Osteoblast (primary cell): ENCODE measurements around the gene ANO3. TPM values are rescaled to one million over a fixed set of nuclear protein-coding genes. Genes with fewer than 3 reads are reported as not detected.

Experiments used
- DNase-seq: peaks from one replicate; pipeline ENCODE4 v3.0.0; 2011; ENCODE audit warnings: low spot score, mixed read lengths; ENCODE audit not compliant: insufficient read length; ENCODE audit errors: missing footprints
- H2AFZ ChIP-seq: 2 replicates; pipeline ENCODE4 v1.6.0; 2011; ENCODE audit warnings: mild to moderate bottlenecking, low read length
- H3K27ac ChIP-seq: 2 replicates; pipeline ENCODE4 v1.5.1; 2011; ENCODE audit warnings: mild to moderate bottlenecking, low read depth, low read length, moderate library complexity
- H3K27me3 ChIP-seq: 2 replicates; pipeline ENCODE4 v1.6.0; 2012; ENCODE audit warnings: mild to moderate bottlenecking, control low read depth, inconsistent platforms, low read length, moderate library complexity; ENCODE audit not compliant: insufficient read depth
- H3K36me3 ChIP-seq: 2 replicates; pipeline ENCODE4 v1.5.1; 2011; ENCODE audit warnings: mild to moderate bottlenecking, low read length, control low read depth, moderate library complexity; ENCODE audit not compliant: insufficient read depth
- H3K4me1 ChIP-seq: 2 replicates; pipeline ENCODE4 v1.5.1; 2011; ENCODE audit warnings: mild to moderate bottlenecking, low read length, control low read depth, moderate library complexity; ENCODE audit not compliant: insufficient read depth
- H3K4me2 ChIP-seq: 2 replicates; pipeline ENCODE4 v1.6.0; 2011; ENCODE audit warnings: mild to moderate bottlenecking, low read length; ENCODE audit not compliant: insufficient read depth
- H3K4me3 ChIP-seq: fragments of 200-600 bp; sonication (generic); 3 replicates; pipeline ENCODE4 v1.5.1; 2012; ENCODE audit warnings: mild to moderate bottlenecking, low read length, inconsistent platforms; ENCODE audit not compliant: insufficient read depth
- H3K79me2 ChIP-seq: 2 replicates; pipeline ENCODE4 v1.6.0; 2012; ENCODE audit warnings: mild to moderate bottlenecking, low read length, control low read depth, inconsistent platforms; ENCODE audit not compliant: insufficient read depth
- H3K9me3 ChIP-seq: 2 replicates; pipeline ENCODE4 v1.5.1; 2011; ENCODE audit warnings: low read depth, low read length, control low read depth
- H4K20me1 ChIP-seq: 2 replicates; pipeline ENCODE4 v1.6.0; 2012; ENCODE audit warnings: mild to moderate bottlenecking, low read length, control low read depth; ENCODE audit not compliant: insufficient read depth
- CTCF ChIP-seq: IDR thresholded peaks from 2 replicates; pipeline ENCODE4 v1.5.1; 2011; ENCODE audit warnings: mild to moderate bottlenecking, low read depth, low read length, moderate library complexity; ENCODE audit errors: extremely low read depth
- total RNA-seq: library from RNA; depleted of rRNA; stranded (reverse); fragments of >200 nt; gene quantifications from 2 replicates; pipeline ENCODE4 v1.2.3, GENCODE V29; 2012

Gene ANO3
- total RNA-seq, 1 donor, result under 0.01 TPM

DNA sequence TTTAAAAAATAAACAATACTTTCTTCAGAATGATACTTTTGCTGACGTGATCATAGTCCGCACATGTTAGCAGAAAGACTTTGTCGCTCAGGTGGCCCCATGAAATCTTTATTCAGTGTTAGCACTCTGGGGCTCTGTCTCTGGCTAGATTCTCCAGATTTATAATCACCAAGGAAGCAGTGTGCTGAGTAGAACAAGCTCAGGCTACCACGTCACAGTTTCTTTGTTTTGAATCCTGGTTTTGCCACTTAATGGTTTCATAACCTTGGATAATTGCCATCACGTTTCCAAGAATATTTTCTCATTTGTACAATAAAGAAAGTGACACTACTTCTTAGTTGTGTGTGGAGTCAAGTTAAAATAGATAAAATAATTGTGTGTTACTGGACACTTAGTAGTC is 244.0 kb downstream of the ANO3 start:
- H3K4me2 ChIP-seq, result no peak overlapping the region
- TF ChIP-seq CTCF, result no peak
- H3K9me3 ChIP-seq, result no peaks in the 10 kb centered on the region
- no peaks in the 10 kb centered on the region for H3K36me3 ChIP-seq
- H3K4me1 ChIP-seq, result no peaks in the 10 kb centered on the region
- H3K79me2 ChIP-seq, result no peaks in the 10 kb centered on the region
- no peak overlapping the region for H3K4me3 ChIP-seq
- no peaks in the 10 kb centered on the region for H4K20me1 ChIP-seq
- no peak for DNase-seq
- no peaks in the 10 kb centered on the region for H3K27me3 ChIP-seq
- no peak overlapping the region for H2AFZ ChIP-seq
- no peak overlapping the region for H3K27ac ChIP-seq

- Histone ChIP-seq H3K4me1 (no peaks in the 10 kb centered on the region), H3K27me3 (no peaks in the 10 kb centered on the region), H3K36me3 (no peaks in the 10 kb centered on the region), H3K79me2 (no peaks in the 10 kb centered on the region), H3K4me3 (no peak overlapping the region), H3K27ac (no peak overlapping the region), H4K20me1 (no peaks in the 10 kb centered on the region), H3K9me3 (no peaks in the 10 kb centered on the region), H3K4me2 (no peak overlapping the region), H2AFZ (no peak overlapping the region)
- no peak for DNase-seq
- TF ChIP-seq CTCF, result no peak
These were observed 247.2 kb downstream of the ANO3 start for GRCh38 chr11:26578998-26579661.

DNA sequence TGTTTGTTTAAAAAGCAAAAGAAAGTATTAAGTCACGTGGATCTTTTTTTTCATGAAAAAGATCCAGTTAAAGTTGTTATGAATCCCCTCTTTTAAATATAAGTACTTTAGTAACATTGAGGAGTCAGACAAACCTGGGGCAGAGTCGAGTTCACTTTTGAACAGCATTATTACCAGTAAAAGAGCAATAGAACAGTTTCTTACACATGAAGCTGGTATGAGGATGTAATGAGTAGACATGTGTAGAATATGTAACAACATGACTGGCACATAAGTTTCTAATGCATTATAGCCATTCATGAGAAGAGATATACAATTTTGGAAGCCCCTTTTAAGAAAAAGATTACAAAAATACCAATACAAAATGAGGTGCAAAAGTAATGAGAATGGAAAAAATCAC is 247.8 kb downstream of the ANO3 start:
- Histone ChIP-seq H3K27me3 (no peaks in the 10 kb centered on the region), H3K36me3 (no peaks in the 10 kb centered on the region), H3K79me2 (no peaks in the 10 kb centered on the region), H3K9me3 (no peaks in the 10 kb centered on the region), H3K4me1 (no peaks in the 10 kb centered on the region), H3K27ac (no peak overlapping the region), H3K4me2 (no peak overlapping the region), H3K4me3 (no peak overlapping the region), H2AFZ (no peak overlapping the region), H4K20me1 (no peaks in the 10 kb centered on the region)
- no peak for DNase-seq
- no peak for TF ChIP-seq CTCF

DNA sequence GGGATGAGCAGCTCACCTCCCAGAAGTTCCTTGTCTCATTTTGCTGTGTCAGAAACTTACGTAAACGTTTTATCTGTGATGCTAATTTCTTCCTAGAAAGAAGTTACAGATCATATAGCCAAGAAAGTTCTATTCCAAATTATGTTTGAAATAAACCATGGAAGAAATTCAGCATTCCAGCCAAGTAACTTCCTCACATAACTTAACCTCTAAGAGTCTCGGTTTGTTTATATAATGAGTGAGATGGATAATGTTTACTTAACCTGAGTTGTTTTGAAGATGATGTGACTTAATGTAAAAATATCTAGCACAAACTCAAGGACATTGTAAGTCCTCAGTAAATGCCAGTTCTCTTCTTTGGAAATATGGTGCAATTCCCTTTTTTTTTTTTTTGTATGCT is 249.0 kb downstream of the ANO3 start:
- Histone ChIP-seq H3K27me3 (no peaks in the 10 kb centered on the region), H3K4me1 (no peaks in the 10 kb centered on the region), H3K4me3 (no peak overlapping the region), H3K4me2 (no peak overlapping the region), H3K9me3 (no peaks in the 10 kb centered on the region), H3K36me3 (no peaks in the 10 kb centered on the region), H3K79me2 (no peaks in the 10 kb centered on the region), H4K20me1 (no peaks in the 10 kb centered on the region), H3K27ac (no peak overlapping the region), H2AFZ (no peak overlapping the region)
- no peak for DNase-seq
- TF ChIP-seq CTCF, result no peak
